IPS DF 6.9 (cell line): ENCODE measurements around the gene TSPO.
A peak's percentile ranks its signal among the peaks of the same experiment; 100 is the strongest.

Experiments
- DNase-seq: peaks from one replicate; pipeline ENCODE4 v3.0.0-alpha.2; 2013; ENCODE audit warnings: low read depth, low spot score
- H3K27ac ChIP-seq: one replicate; pipeline ENCODE4 v1.5.1; 2013; ENCODE audit warnings: low read length, control low read depth
- H3K27me3 ChIP-seq: 2 replicates; pipeline ENCODE4 v1.6.1; 2013; ENCODE audit warnings: mild to moderate bottlenecking, low read length; ENCODE audit not compliant: control insufficient read depth, insufficient read depth
- H3K36me3 ChIP-seq: 2 replicates; pipeline ENCODE4 v1.6.1; 2013; ENCODE audit warnings: low read length; ENCODE audit not compliant: control insufficient read depth, insufficient read depth
- H3K4me1 ChIP-seq: 2 replicates; pipeline ENCODE4 v1.6.1; 2013; ENCODE audit warnings: low read length; ENCODE audit not compliant: control insufficient read depth, insufficient read depth
- H3K4me3 ChIP-seq: 2 replicates; pipeline ENCODE4 v1.5.1; 2013; ENCODE audit warnings: mild to moderate bottlenecking, low read length
- H3K9me3 ChIP-seq: 2 replicates; pipeline ENCODE4 v1.6.1; 2013; ENCODE audit warnings: low read length, inconsistent platforms; ENCODE audit not compliant: control insufficient read depth, insufficient read depth
- WGBS: extraction: QIAGEN DNeasy Blood & Tissue Kit; methylation state at CpG from one replicate; pipeline ENCODE4 v1.1.7; 2013; ENCODE audit warnings: mixed read lengths, missing lambda C conversion rate; ENCODE audit not compliant: insufficient read length, insufficient coverage; 5-methylcytosine and 5-hydroxymethylcytosine counted together

Gene TSPO

GRCh38 chr22:43187171-43188099 is 36.1 kb downstream of the TSPO start:
- peak; percentile 85 for DNase-seq
- Histone ChIP-seq H3K4me3 (peak overlapping the region; percentile 41; the same call in 1 of the 2 replicates), H3K4me1 (peaks cover 4% of the 10 kb centered on the region), H3K36me3 (peaks cover 4% of the 10 kb centered on the region; the same call in 1 of the 2 replicates), H3K27ac (no peak overlapping the region), H3K9me3 (no peaks in the 10 kb centered on the region), H3K27me3 (no peaks in the 10 kb centered on the region)
- WGBS: no CpG with 5 or more reads among the region's 86 CpGs

- Histone ChIP-seq H3K27ac (no peak overlapping the region), H3K36me3 (no peaks in the 10 kb centered on the region), H3K4me3 (no peak overlapping the region), H3K9me3 (no peaks in the 10 kb centered on the region), H3K27me3 (no peaks in the 10 kb centered on the region), H3K4me1 (peaks cover 4% of the 10 kb centered on the region)
- WGBS: no CpG with 5 or more reads among the region's 5 CpGs
- no peak for DNase-seq
Measured at GRCh38 chr22:43188829-43189545, 37.6 kb downstream of the TSPO start.

GRCh38 chr22:43191831-43192230 is 40.5 kb downstream of the TSPO start:
- Histone ChIP-seq H3K4me1 (no peaks in the 10 kb centered on the region), H3K27ac (no peak overlapping the region), H3K36me3 (no peaks in the 10 kb centered on the region), H3K4me3 (no peak overlapping the region), H3K9me3 (no peaks in the 10 kb centered on the region), H3K27me3 (no peaks in the 10 kb centered on the region)
- DNase-seq: no peak

GRCh38 chr22:43197271-43197941 is 46.0 kb downstream of the TSPO start:
- Histone ChIP-seq H3K27ac (no peak overlapping the region), H3K4me3 (no peak overlapping the region), H3K9me3 (no peaks in the 10 kb centered on the region), H3K4me1 (0 out of 2 replicates have a peak, but pooled peaks cover 2% of the 10 kb centered on the region), H3K27me3 (no peaks in the 10 kb centered on the region), H3K36me3 (no peaks in the 10 kb centered on the region)
- WGBS: no CpG with 5 or more reads among the region's 22 CpGs
- no peak for DNase-seq

- peaks cover 4% of the 10 kb centered on the region; the same call in 1 of the 2 replicates for H3K4me1 ChIP-seq
- H3K27ac ChIP-seq: no peak overlapping the region
- WGBS: no CpG with 5 or more reads among the region's 5 CpGs
- H3K36me3 ChIP-seq: no peaks in the 10 kb centered on the region
- no peak overlapping the region for H3K4me3 ChIP-seq
- H3K9me3 ChIP-seq: no peaks in the 10 kb centered on the region
- no peak for DNase-seq
- no peaks in the 10 kb centered on the region for H3K27me3 ChIP-seq
Measured at GRCh38 chr22:43198126-43198525, 46.8 kb downstream of the TSPO start.

GRCh38 chr22:43198936-43199335 is 47.6 kb downstream of the TSPO start:
- no peak for DNase-seq
- no CpG with 5 or more reads among the region's 9 CpGs for WGBS
- H3K27ac ChIP-seq: no peak overlapping the region
- H3K36me3 ChIP-seq: no peaks in the 10 kb centered on the region
- H3K4me1 ChIP-seq: peaks cover 7% of the 10 kb centered on the region; the same call in 1 of the 2 replicates
- no peak overlapping the region for H3K4me3 ChIP-seq
- no peaks in the 10 kb centered on the region for H3K9me3 ChIP-seq
- H3K27me3 ChIP-seq: no peaks in the 10 kb centered on the region

- Histone ChIP-seq H3K36me3 (no peaks in the 10 kb centered on the region), H3K27me3 (no peaks in the 10 kb centered on the region), H3K4me1 (peaks cover 7% of the 10 kb centered on the region; the same call in 1 of the 2 replicates), H3K9me3 (no peaks in the 10 kb centered on the region), H3K27ac (no peak overlapping the region), H3K4me3 (no peak overlapping the region)
- WGBS: no CpG with 5 or more reads among the region's 11 CpGs
- DNase-seq: no peak
Measured at GRCh38 chr22:43199541-43199940, 48.2 kb downstream of the TSPO start.

- no peaks in the 10 kb centered on the region for H3K36me3 ChIP-seq
- no peaks in the 10 kb centered on the region for H3K27me3 ChIP-seq
- H3K4me3 ChIP-seq: no peak overlapping the region
- no peak overlapping the region for H3K27ac ChIP-seq
- DNase-seq: no peak
- WGBS: no CpG with 5 or more reads among the region's 17 CpGs
- H3K4me1 ChIP-seq: peaks cover 7% of the 10 kb centered on the region; the same call in 1 of the 2 replicates
- H3K9me3 ChIP-seq: no peaks in the 10 kb centered on the region
Measured at GRCh38 chr22:43200031-43200430, 48.7 kb downstream of the TSPO start.

GRCh38 chr22:43200555-43200954 is 49.2 kb downstream of the TSPO start:
- no CpG with 5 or more reads among the region's 13 CpGs for WGBS
- Histone ChIP-seq H3K9me3 (no peaks in the 10 kb centered on the region), H3K36me3 (no peaks in the 10 kb centered on the region), H3K4me1 (peaks cover 7% of the 10 kb centered on the region; the same call in 1 of the 2 replicates), H3K4me3 (no peak overlapping the region), H3K27ac (no peak overlapping the region), H3K27me3 (no peaks in the 10 kb centered on the region)
- DNase-seq: no peak
